HepG2 (cell line): Measurements from ENCODE around the gene PFN1. TPM values are rescaled to one million over a fixed set of nuclear protein-coding genes. Genes with fewer than 3 reads are reported as not detected.

ENCODE experiments used
- ARNT2 ChIP-seq: sonication (generic); formaldehyde crosslinking; IDR thresholded peaks from 2 replicates; pipeline ENCODE4 v1.8.0; 2022; ENCODE audit warnings: mild to moderate bottlenecking, low read depth, missing genetic modification reagents, moderate library complexity
- ELF3 ChIP-seq: IDR thresholded peaks from 2 replicates; pipeline ENCODE4 v1.6.1; 2016; ENCODE audit warnings: missing genetic modification reagents, missing compliant biosample characterization
- GABPB1 ChIP-seq: IDR thresholded peaks from 2 replicates; pipeline ENCODE4 v1.6.1; 2016; ENCODE audit warnings: mild to moderate bottlenecking, missing genetic modification reagents, moderate library complexity, missing compliant biosample characterization
- GATAD1 ChIP-seq: IDR thresholded peaks from 2 replicates; pipeline ENCODE4 v1.6.1; 2016; ENCODE audit warnings: missing genetic modification reagents, missing compliant biosample characterization
- HNRNPLL ChIP-seq: fragments of 200-400 bp; formaldehyde crosslinking; IDR thresholded peaks from 2 replicates; pipeline ENCODE4 v1.6.1; 2017; ENCODE audit warnings: mild to moderate bottlenecking, low read depth, low read length; ENCODE audit not compliant: poor library complexity, severe bottlenecking
- KDM5B ChIP-seq: sonication (generic); formaldehyde crosslinking; IDR thresholded peaks from 2 replicates; pipeline ENCODE4 v1.4.0; 2020; ENCODE audit warnings: missing genetic modification reagents, mild to moderate bottlenecking, borderline replicate concordance
- PAXIP1 ChIP-seq: sonication (generic); formaldehyde crosslinking; conservative IDR thresholded peaks from 2 replicates; pipeline ENCODE4 v1.4.0; 2020; ENCODE audit warnings: mild to moderate bottlenecking, missing genetic modification reagents, moderate library complexity
- PBX3 ChIP-seq: sonication (generic); formaldehyde crosslinking; IDR thresholded peaks from 2 replicates; pipeline ENCODE4 v1.8.1; 2023; ENCODE audit warnings: missing genetic modification reagents, inconsistent platforms, borderline replicate concordance
- POLR2G ChIP-seq: fragments of 200-400 bp; formaldehyde crosslinking; IDR thresholded peaks from 2 replicates; pipeline ENCODE4 v1.6.1; 2018; ENCODE audit warnings: mild to moderate bottlenecking, low read depth, low read length, moderate library complexity
- RXRB ChIP-seq: IDR thresholded peaks from 2 replicates; pipeline ENCODE4 v1.6.1; 2016; ENCODE audit warnings: borderline replicate concordance, missing genetic modification reagents, missing compliant biosample characterization
- SIX4 ChIP-seq: sonication (generic); formaldehyde crosslinking; IDR thresholded peaks from 2 replicates; pipeline ENCODE4 v1.4.0; 2020; ENCODE audit warnings: missing genetic modification reagents
- SRSF1 ChIP-seq: fragments of 200-400 bp; formaldehyde crosslinking; optimal IDR thresholded peaks from 2 replicates; pipeline ENCODE3; 2017; ENCODE audit warnings: mild to moderate bottlenecking, low read depth, low read length, moderate library complexity
- TEAD3 ChIP-seq: optimal IDR thresholded peaks from 2 replicates; pipeline ENCODE3; 2016; ENCODE audit warnings: borderline replicate concordance
- WIZ ChIP-seq: sonication (generic); formaldehyde crosslinking; IDR thresholded peaks from 2 replicates; pipeline ENCODE4 v1.5.1; 2020; ENCODE audit warnings: mild to moderate bottlenecking, missing genetic modification reagents
- ZBTB14 ChIP-seq: sonication (generic); formaldehyde crosslinking; IDR thresholded peaks from 2 replicates; pipeline ENCODE4 v1.4.0; 2020; ENCODE audit warnings: missing genetic modification reagents
- ZBTB2 ChIP-seq: sonication (generic); formaldehyde crosslinking; IDR thresholded peaks from 2 replicates; pipeline ENCODE4 v1.8.0; 2022; ENCODE audit warnings: low read depth, missing genetic modification reagents
- ZFP82 ChIP-seq: sonication (generic); formaldehyde crosslinking; IDR thresholded peaks from 2 replicates; pipeline ENCODE4 v1.5.1; 2020; ENCODE audit warnings: mild to moderate bottlenecking, missing genetic modification reagents, borderline replicate concordance
- ZMYM4 ChIP-seq: sonication (generic); formaldehyde crosslinking; IDR thresholded peaks from 2 replicates; pipeline ENCODE4 v1.8.1; 2023; ENCODE audit warnings: mild to moderate bottlenecking, missing genetic modification reagents
- ZNF382 ChIP-seq: sonication (generic); formaldehyde crosslinking; IDR thresholded peaks from 2 replicates; pipeline ENCODE4 v1.5.0; 2020; ENCODE audit warnings: missing genetic modification reagents, mild to moderate bottlenecking, borderline replicate concordance
- ZNF484 ChIP-seq: sonication (generic); formaldehyde crosslinking; IDR thresholded peaks from 2 replicates; pipeline ENCODE4 v1.5.1; 2020; ENCODE audit warnings: mild to moderate bottlenecking, low read depth, missing genetic modification reagents, borderline replicate concordance
- ZNF619 ChIP-seq: sonication (generic); formaldehyde crosslinking; IDR thresholded peaks from 2 replicates; pipeline ENCODE4 v1.4.0; 2020; ENCODE audit warnings: mild to moderate bottlenecking, missing genetic modification reagents
- ZNF703 ChIP-seq: sonication (generic); formaldehyde crosslinking; IDR thresholded peaks from 2 replicates; pipeline ENCODE4 v1.5.1; 2020; ENCODE audit warnings: missing genetic modification reagents, mild to moderate bottlenecking, moderate library complexity, borderline replicate concordance
- ZNF788 ChIP-seq: sonication (generic); formaldehyde crosslinking; IDR thresholded peaks from 2 replicates; pipeline ENCODE4 v1.5.0; 2020; ENCODE audit warnings: mild to moderate bottlenecking, missing genetic modification reagents, borderline replicate concordance
- polyA plus RNA-seq, 8 experiments: library from polyadenylated mRNA; depleted of rRNA in 3 of 8; stranded (reverse) in 7 of 8; unstranded in 1 of 8; fragments of >200 nt; fragmentation: Illumina TruSeq in 4 of 8; extraction: Trizol in 4 of 8; gene quantifications; 2 replicates each; pipeline versions ENCODE4 v1.2.1 to v1.2.3, GENCODE V29; 2011 to 2016; ENCODE audit warnings: low read depth in 4 of 8, missing spikeins in 1 of 8, mixed read lengths in 1 of 8; ENCODE audit not compliant: insufficient read depth in 1 of 8
- total RNA-seq, 5 experiments: library from RNA; depleted of rRNA; stranded (reverse); fragments of >200 nt; fragmentation: Illumina TruSeq; extraction: Trizol; gene quantifications; 2 replicates each; pipeline ENCODE4 v1.2.3, GENCODE V29; 2016; ENCODE audit warnings: low read depth in 1 of 5

PFN1 gene
- total and polyA plus RNA-seq, 2 of the 13 experiments (the other 11 are each of a cell fraction or from before 2014, with no cell fraction given): 494 to 613 TPM

- TF ChIP-seq ZNF788 (CRISPR knock-in tag) (peak; percentile 27; the same call in 1 of the 2 replicates), KDM5B (peak; percentile 5; the same call in 1 of the 2 replicates), ZMYM4 (CRISPR knock-in tag) (peak; percentile 44; the same call in 1 of the 2 replicates), ZBTB14 (CRISPR knock-in tag) (0 out of 2 replicates have a peak, but pooled peaks have one; percentile 37), ELF3 (CRISPR knock-in tag) (peak; percentile 84), PBX3 (CRISPR knock-in tag) (no peak), SIX4 (0 out of 2 replicates have a peak, but pooled peaks have one; percentile 43), HNRNPLL (peak; percentile 56), SRSF1 (peak; percentile 49), TEAD3 (CRISPR knock-in tag) (peak; percentile 83), ZNF382 (CRISPR knock-in tag) (no peak), ARNT2 (CRISPR knock-in tag) (0 out of 2 replicates have a peak, but pooled peaks have one; percentile 57), POLR2G (peak; percentile 73), ZNF619 (no peak), GABPB1 (CRISPR knock-in tag) (peak; percentile 76), PAXIP1 (CRISPR knock-in tag) (peak; percentile 71), ZNF703 (no peak), ZBTB2 (CRISPR knock-in tag) (0 out of 2 replicates have a peak, but pooled peaks have one; percentile 9), RXRB (CRISPR knock-in tag) (peak; percentile 49; the same call in 1 of the 2 replicates), GATAD1 (peak; percentile 62), ZNF484 (CRISPR knock-in tag) (no peak), ZFP82 (CRISPR knock-in tag) (no peak), WIZ (CRISPR knock-in tag) (no peak)
Observed at GRCh38 chr17:4908301-4908700, 40.0 kb downstream of the PFN1 start (continued).
